ENCODE measurements around the gene NUDCD3.
A peak's percentile ranks its signal among the peaks of the same experiment; 100 is the strongest.

NUDCD3 gene

DNA sequence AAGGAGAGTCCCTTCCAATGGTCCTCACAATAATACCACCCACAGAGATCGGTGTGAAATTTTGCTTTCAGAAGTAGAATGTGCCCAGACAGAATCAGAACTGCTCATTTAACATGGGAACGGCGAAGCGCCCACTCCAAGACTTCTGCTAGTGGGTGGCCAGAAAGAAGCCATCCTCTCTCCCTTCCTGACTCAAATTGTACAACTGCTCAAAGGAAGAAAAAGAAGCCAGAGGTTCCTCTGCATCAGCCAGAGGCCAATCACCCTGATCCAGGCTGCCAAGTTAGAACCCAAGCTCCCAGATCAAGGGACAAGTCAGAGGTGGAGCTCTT, 23.3 kb downstream of the NUDCD3 start:
- TF ChIP-seq, protein P1, sequence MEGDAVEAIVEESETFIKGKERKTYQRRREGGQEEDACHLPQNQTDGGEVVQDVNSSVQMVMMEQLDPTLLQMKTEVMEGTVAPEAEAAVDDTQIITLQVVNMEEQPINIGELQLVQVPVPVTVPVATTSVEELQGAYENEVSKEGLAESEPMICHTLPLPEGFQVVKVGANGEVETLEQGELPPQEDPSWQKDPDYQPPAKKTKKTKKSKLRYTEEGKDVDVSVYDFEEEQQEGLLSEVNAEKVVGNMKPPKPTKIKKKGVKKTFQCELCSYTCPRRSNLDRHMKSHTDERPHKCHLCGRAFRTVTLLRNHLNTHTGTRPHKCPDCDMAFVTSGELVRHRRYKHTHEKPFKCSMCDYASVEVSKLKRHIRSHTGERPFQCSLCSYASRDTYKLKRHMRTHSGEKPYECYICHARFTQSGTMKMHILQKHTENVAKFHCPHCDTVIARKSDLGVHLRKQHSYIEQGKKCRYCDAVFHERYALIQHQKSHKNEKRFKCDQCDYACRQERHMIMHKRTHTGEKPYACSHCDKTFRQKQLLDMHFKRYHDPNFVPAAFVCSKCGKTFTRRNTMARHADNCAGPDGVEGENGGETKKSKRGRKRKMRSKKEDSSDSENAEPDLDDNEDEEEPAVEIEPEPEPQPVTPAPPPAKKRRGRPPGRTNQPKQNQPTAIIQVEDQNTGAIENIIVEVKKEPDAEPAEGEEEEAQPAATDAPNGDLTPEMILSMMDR (IDR thresholded peaks at IDR 0.05), result no peak
- TF ChIP-seq ZFX (IDR thresholded peaks at IDR 0.05; ENCODE audit: borderline replicate concordance), result no peak
- no peak overlapping the region for H3K27ac ChIP-seq

DNA sequence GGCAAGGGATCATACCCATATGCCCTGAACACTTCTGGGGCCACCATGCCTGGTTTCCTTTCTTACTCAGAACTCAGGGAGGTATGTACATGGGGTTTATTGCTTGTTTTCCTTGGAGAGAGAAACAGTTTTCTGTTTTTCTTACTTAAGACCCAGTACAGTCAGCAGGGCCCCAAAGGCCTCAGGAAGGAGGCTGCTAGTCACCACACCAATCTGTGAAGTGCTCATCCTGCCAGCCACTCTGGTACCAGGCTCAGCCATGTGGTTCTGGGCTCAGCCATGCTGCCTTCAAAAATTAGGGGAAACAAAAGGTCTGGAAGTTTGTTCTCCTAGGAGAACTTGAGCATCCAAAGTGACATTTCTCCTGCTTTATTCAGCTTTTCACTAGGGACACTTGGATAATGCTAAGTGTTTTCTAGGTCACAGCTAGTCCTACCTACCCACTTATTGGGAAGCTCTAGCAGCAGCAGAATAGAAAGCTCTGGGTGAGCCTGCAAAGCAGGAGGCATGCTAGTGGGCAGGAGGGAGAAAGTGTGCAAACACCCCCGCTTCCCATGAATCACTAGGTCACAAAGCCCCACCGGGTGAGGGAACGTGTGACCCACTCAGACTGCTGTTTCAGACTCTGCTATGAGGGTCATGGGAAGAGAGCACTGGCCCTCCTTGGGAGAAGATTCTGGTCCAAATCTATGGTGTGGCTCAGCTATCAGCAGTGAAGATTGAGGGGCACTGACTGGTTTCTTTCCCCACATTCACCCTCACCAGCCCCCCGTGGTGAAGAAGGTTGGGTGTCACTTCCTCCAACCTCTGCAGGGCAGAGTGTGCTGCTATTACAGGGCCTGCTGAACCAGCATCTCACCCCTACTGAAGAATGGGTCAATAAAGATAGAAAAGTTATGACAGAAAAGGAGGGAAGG, 23.9 kb downstream of the NUDCD3 start:
- TF ChIP-seq, protein P1 (IDR thresholded peaks at IDR 0.05), result no peak
- no peak for TF ChIP-seq ZFX (IDR thresholded peaks at IDR 0.05; ENCODE audit: borderline replicate concordance)
- H3K27ac ChIP-seq, result no peak overlapping the region

DNA sequence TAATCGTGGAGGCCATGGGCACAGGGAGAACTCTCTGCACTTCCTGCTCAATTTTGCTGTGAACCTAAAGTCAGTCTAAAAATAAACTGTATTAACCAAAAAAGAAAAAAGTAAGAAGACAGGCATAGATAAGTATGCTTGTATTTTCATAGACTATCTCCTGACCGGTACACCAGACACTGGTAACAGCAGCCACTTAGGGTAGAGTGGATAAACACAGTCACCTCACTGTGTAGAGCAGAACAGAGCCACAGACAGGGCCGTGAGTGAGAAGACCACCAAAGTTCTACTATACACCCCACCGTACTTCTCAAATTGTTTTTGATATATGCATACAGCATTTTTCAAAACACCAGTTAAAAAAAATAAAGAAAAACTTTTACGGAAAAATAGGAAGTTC, 25.0 kb downstream of the NUDCD3 start:
- no peak for TF ChIP-seq ZFX (IDR thresholded peaks at IDR 0.05; ENCODE audit: borderline replicate concordance)
- TF ChIP-seq, protein P1 (IDR thresholded peaks at IDR 0.05), result no peak
- no peak overlapping the region for H3K27ac ChIP-seq

DNA sequence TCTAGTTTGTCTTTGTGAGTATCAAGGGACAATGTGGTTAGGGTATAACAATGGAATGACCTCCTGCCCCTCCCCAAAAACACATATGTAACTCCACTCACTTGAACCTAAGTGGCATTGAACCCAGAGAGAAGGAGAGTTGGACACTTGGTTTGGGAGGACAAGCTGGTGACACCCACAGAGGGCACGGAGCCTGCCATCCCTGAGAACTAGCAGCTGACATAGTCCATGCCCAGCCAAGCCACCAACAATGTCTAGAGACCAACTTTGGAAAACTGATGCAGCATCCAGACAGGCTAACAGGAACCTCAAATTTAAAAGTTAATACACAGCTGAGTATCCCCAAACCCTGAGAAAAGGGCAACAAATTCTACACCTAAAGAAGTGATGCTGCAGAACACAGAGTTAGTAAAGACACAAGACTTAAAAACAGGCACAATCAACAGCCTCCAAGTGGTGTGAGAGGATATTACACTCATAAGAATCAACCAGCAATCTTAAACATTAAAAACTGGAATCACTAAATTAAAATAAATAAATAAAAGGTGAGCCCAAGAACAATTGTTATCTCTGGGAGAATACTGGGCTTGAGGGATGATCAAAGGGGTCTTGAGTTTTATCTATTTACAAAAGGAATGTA, 27.2 kb downstream of the NUDCD3 start:
- H3K27ac ChIP-seq, result no peak overlapping the region
- TF ChIP-seq ZFX (IDR thresholded peaks at IDR 0.05; ENCODE audit: borderline replicate concordance), result no peak
- TF ChIP-seq, protein P1 (IDR thresholded peaks at IDR 0.05), result peak; percentile 37

DNA sequence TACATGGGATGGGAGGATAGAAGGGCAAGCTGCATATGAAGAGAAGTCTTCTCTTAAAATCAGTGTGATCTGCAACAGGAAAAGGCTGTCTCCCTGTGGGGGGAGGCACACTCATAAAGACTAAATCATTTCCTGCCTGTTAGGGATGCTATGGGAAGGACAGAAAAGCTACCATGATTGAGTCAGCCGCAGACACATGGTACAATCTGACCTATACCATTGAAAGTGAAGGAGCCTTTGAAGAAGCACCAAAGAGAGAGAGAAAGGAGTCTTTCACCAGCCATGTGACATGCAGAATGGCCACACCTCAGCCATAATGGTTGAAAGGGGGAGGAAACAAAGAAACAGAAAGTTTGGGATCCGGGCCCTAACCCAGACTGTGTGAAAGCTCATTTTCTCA, 29.1 kb downstream of the NUDCD3 start:
- TF ChIP-seq ZFX (IDR thresholded peaks at IDR 0.05; ENCODE audit: borderline replicate concordance), result no peak
- TF ChIP-seq, protein P1 (IDR thresholded peaks at IDR 0.05), result no peak
- no peak overlapping the region for H3K27ac ChIP-seq

DNA sequence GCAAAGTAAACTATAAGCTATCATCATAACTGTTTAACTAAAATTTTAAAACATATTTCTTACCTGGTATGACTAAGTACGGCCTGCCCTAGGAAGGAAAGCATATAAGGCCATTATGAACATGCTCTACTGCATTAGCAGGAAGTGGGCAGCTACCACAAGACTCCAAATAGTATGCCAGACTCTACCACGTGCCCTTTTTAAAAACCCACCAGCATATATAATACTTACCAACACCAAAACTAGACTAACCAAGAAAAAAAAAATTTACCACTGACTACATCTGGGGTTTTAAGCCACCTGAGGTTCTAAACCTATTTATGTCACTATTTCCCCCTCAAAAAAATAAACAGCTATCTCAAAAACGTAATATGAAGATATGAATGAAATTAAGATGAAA, 30.1 kb downstream of the NUDCD3 start:
- TF ChIP-seq, protein P1 (IDR thresholded peaks at IDR 0.05), result no peak
- TF ChIP-seq ZFX (IDR thresholded peaks at IDR 0.05; ENCODE audit: borderline replicate concordance), result no peak
- H3K27ac ChIP-seq, result no peak overlapping the region

DNA sequence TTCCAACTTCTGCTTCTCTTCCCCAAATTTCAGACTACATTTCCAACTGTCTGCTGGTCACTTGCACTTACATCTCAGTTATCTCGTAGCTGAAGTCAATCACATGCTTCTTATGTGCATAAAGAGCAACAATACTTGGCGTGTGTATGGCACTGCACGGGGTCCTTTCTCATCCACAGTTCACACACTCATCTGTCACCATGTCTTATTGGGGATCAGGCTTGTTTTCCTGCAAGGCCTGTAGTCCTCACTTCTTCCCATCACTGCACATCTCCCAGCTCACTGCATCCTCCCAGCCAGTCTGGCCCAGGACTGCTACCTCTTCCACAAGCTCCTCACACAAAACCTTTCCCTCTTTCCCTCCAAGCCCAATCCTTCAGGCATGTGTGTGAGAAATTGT, 35.3 kb downstream of the NUDCD3 start:
- no peak for TF ChIP-seq ZFX (IDR thresholded peaks at IDR 0.05; ENCODE audit: borderline replicate concordance)
- TF ChIP-seq, protein P1 (IDR thresholded peaks at IDR 0.05), result no peak
- no peak overlapping the region for H3K27ac ChIP-seq
